ENCODE data around the gene RIMBP2.

RIMBP2 gene

DNA sequence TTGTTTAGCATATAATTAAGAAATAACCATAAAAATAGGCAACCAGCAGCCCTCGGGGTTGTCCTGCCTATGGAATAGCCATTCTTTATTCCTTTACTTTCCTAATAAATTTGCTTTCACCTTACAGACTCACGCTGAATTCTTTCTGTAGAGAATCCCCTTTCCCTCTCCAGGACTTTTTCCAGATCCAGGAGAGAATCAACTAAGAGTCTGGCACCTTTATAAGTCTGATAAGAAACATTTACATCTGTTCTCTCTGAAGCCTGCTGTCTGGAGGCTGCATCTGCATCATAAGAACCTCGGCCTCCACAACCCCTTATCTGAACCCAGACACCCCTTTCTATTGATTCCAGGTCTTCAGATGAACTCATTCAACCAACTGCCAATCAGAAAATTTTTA lies 32.3 kb downstream of the RIMBP2 start:
- Histone ChIP-seq H3K27me3 (no peaks in the 10 kb centered on the region; a peak in 1 of 22 replicates), H4K20me1 (no peaks in the 10 kb centered on the region; a peak in 1 of 22 replicates)
- TF ChIP-seq Cebpa-rat (IDR thresholded peaks at IDR 0.05) = no peak

GRCh38 chr12:130683080-130683479 lies 33.0 kb downstream of the RIMBP2 start:
- H3K36me3 ChIP-seq = no peaks in the 10 kb centered on the region
- no peaks in the 10 kb centered on the region; a peak in 1 of 22 replicates for H3K27me3 ChIP-seq
- no peaks in the 10 kb centered on the region; a peak in 1 of 22 replicates for H4K20me1 ChIP-seq
- H3K27ac ChIP-seq = no peak overlapping the region
- H3K4me3 ChIP-seq = no peak overlapping the region
- H3K4me1 ChIP-seq = peaks cover 0 to 5% (median 0%) of the 10 kb centered on the region in 10 experiments; a peak in 6 of 20 replicates
- peaks cover 0 to 3% (median 0%) of the 10 kb centered on the region in 11 experiments; a peak in 1 of 22 replicates for H3K9me3 ChIP-seq (replicated peaks in 1 of 11)
- TF ChIP-seq Cebpa-rat (IDR thresholded peaks at IDR 0.05) = no peak
- H3K9ac ChIP-seq = no peak overlapping the region
- no peak overlapping the region for H3K4me2 ChIP-seq

More for the DNA sequence above, 32.3 kb downstream of the RIMBP2 start:
- no peak overlapping the region for H3K4me2 ChIP-seq
- no peak overlapping the region for H3K9ac ChIP-seq
- no peak overlapping the region for H3K27ac ChIP-seq
- H3K9me3 ChIP-seq (replicated peaks in 1 of 11) = 0 out of 22 replicates have a peak, but pooled peaks cover 0 to 2% (median 0%) of the 10 kb centered on the region in 11 experiments
- H3K36me3 ChIP-seq = no peaks in the 10 kb centered on the region
- no peak overlapping the region for H3K4me3 ChIP-seq
- peaks cover 0 to 5% (median 0%) of the 10 kb centered on the region in 10 experiments; a peak in 6 of 20 replicates for H3K4me1 ChIP-seq

DNA sequence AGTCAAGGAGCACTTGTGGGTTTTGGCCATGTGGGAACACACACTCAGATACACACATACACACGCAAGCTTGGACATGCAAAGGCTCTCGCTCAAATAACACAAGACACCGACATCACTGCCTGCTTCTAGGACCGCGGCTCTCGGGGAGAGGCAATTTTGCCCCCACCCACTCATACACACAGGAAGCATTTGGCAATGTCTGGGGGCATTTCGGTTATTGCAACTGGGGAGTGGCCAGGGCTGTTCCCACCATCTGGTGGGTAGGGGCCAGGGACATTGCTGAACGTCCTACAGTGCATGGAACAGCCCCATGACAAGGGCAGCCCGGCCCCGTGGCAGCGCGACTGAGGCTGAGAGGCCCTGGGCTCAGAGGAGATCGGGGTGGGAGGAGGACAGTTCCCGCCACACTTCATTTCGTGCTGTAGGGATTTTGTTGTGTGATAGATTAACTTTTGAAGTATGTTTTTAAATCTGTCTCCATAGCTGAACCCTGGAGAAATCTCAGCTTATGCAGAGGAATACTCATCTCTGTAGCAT lies 35.6 kb downstream of the RIMBP2 start:
- peak overlapping the region in 1 of 11 experiments; percentile 4; a peak in 3 of 22 replicates for H3K4me2 ChIP-seq
- no peak overlapping the region for H3K9ac ChIP-seq
- no peaks in the 10 kb centered on the region for H3K27me3 ChIP-seq
- no peaks in the 10 kb centered on the region for H3K36me3 ChIP-seq
- peaks cover 0 to 5% (median 0%) of the 10 kb centered on the region in 10 experiments; a peak in 3 of 20 replicates for H3K4me1 ChIP-seq
- no peak for TF ChIP-seq Cebpa-rat (IDR thresholded peaks at IDR 0.05)
- H3K27ac ChIP-seq = no peak overlapping the region
- no peaks in the 10 kb centered on the region for H4K20me1 ChIP-seq
- peaks cover 0 to 16% (median 6%) of the 10 kb centered on the region in 11 experiments; a peak in 8 of 22 replicates for H3K9me3 ChIP-seq (replicated peaks in 1 of 11)
- no peak overlapping the region for H3K4me3 ChIP-seq

- no peak overlapping the region for H3K4me3 ChIP-seq
Observed at GRCh38 chr12:130677957-130678558, 38.0 kb downstream of the RIMBP2 start.

GRCh38 chr12:130675791-130676190 lies 40.3 kb downstream of the RIMBP2 start:
- no peaks in the 10 kb centered on the region for H3K27me3 ChIP-seq
- no peaks in the 10 kb centered on the region for H3K36me3 ChIP-seq
- no peak overlapping the region for H3K4me2 ChIP-seq
- H3K4me1 ChIP-seq = peaks cover 0 to 5% (median 0%) of the 10 kb centered on the region in 10 experiments; a peak in 3 of 20 replicates
- no peak overlapping the region for H3K27ac ChIP-seq
- H3K9me3 ChIP-seq (replicated peaks in 1 of 11) = peaks cover 3 to 29% (median 13%) of the 10 kb centered on the region in 11 experiments; a peak in 14 of 22 replicates
- H4K20me1 ChIP-seq = no peaks in the 10 kb centered on the region
- H3K4me3 ChIP-seq = no peak overlapping the region
- TF ChIP-seq Cebpa-rat (IDR thresholded peaks at IDR 0.05) = no peak
- H3K9ac ChIP-seq = no peak overlapping the region

More at GRCh38 chr12:130677957-130678558, 38.0 kb downstream of the RIMBP2 start:
- H4K20me1 ChIP-seq = no peaks in the 10 kb centered on the region
- no peak overlapping the region for H3K9ac ChIP-seq
- H3K27ac ChIP-seq = no peak overlapping the region
- no peak for TF ChIP-seq Cebpa-rat (IDR thresholded peaks at IDR 0.05)
- H3K27me3 ChIP-seq = no peaks in the 10 kb centered on the region
- H3K4me1 ChIP-seq = peaks cover 0 to 5% (median 0%) of the 10 kb centered on the region in 10 experiments; a peak in 3 of 20 replicates
- no peaks in the 10 kb centered on the region for H3K36me3 ChIP-seq
- H3K4me2 ChIP-seq = no peak overlapping the region
- H3K9me3 ChIP-seq (replicated peaks in 1 of 11) = peaks cover 3 to 24% (median 11%) of the 10 kb centered on the region in 11 experiments; a peak in 14 of 22 replicates

GRCh38 chr12:130675121-130675520 lies 41.0 kb downstream of the RIMBP2 start:
- TF ChIP-seq Cebpa-rat (IDR thresholded peaks at IDR 0.05) = no peak
- no peaks in the 10 kb centered on the region for H4K20me1 ChIP-seq

GRCh38 chr12:130674676-130675075 lies 41.4 kb downstream of the RIMBP2 start:
- no peak for TF ChIP-seq Cebpa-rat (IDR thresholded peaks at IDR 0.05)
- no peak overlapping the region for H3K9ac ChIP-seq
- no peaks in the 10 kb centered on the region for H3K4me1 ChIP-seq
- no peaks in the 10 kb centered on the region for H3K27me3 ChIP-seq
- no peaks in the 10 kb centered on the region for H3K36me3 ChIP-seq
- H4K20me1 ChIP-seq = no peaks in the 10 kb centered on the region
- no peak overlapping the region for H3K4me3 ChIP-seq
- H3K9me3 ChIP-seq (replicated peaks in 1 of 11) = peaks cover 6 to 34% (median 18%) of the 10 kb centered on the region in 11 experiments; a peak in 15 of 22 replicates
- no peak overlapping the region for H3K4me2 ChIP-seq
- no peak overlapping the region for H3K27ac ChIP-seq

More at GRCh38 chr12:130675121-130675520, 41.0 kb downstream of the RIMBP2 start:
- H3K9ac ChIP-seq = no peak overlapping the region
- H3K4me3 ChIP-seq = no peak overlapping the region
- no peak overlapping the region for H3K27ac ChIP-seq
- peaks cover 3 to 30% (median 13%) of the 10 kb centered on the region in 11 experiments; a peak in 14 of 22 replicates for H3K9me3 ChIP-seq (replicated peaks in 1 of 11)
- no peaks in the 10 kb centered on the region for H3K36me3 ChIP-seq
- no peaks in the 10 kb centered on the region for H3K27me3 ChIP-seq
- no peaks in the 10 kb centered on the region for H3K4me1 ChIP-seq
- no peak overlapping the region for H3K4me2 ChIP-seq

GRCh38 chr12:130673036-130673705 lies 42.9 kb downstream of the RIMBP2 start:
- H4K20me1 ChIP-seq = no peaks in the 10 kb centered on the region
- no peak overlapping the region for H3K27ac ChIP-seq
- no peaks in the 10 kb centered on the region for H3K4me1 ChIP-seq

More at GRCh38 chr12:130673036-130673705, 42.9 kb downstream of the RIMBP2 start:
- Histone ChIP-seq H3K27me3 (no peaks in the 10 kb centered on the region), H3K4me3 (no peak overlapping the region), H3K9ac (no peak overlapping the region), H3K9me3 (replicated peaks in 1 of 11) (peaks cover 11 to 46% (median 29%) of the 10 kb centered on the region in 11 experiments), H3K36me3 (no peaks in the 10 kb centered on the region), H3K4me2 (no peak overlapping the region)
- no peak for TF ChIP-seq Cebpa-rat (IDR thresholded peaks at IDR 0.05)
